HFF-Myc (cell line): ENCODE data around the gene IGFBP2.
A peak's percentile ranks its signal among the peaks of the same experiment; 100 is the strongest.

ENCODE experiments used
- DNase-seq: peaks from one replicate; pipeline ENCODE4 v3.0.0-alpha.2; 2011; ENCODE audit warnings: low read depth; ENCODE audit errors: extremely low read depth
- H3K4me3 ChIP-seq: replicated peaks from 2 replicates; pipeline ENCODE4 v1.5.1; 2011; ENCODE audit warnings: low read depth, mild to moderate bottlenecking, control low read depth, low read length
- TF ChIP-seq, protein P1 (sequence below): IDR thresholded peaks from 2 replicates; pipeline ENCODE4 v1.5.1; 2012; ENCODE audit warnings: mild to moderate bottlenecking, low read depth, low read length, control low read depth; ENCODE audit errors: missing control alignments

The IGFBP2 gene

DNA sequence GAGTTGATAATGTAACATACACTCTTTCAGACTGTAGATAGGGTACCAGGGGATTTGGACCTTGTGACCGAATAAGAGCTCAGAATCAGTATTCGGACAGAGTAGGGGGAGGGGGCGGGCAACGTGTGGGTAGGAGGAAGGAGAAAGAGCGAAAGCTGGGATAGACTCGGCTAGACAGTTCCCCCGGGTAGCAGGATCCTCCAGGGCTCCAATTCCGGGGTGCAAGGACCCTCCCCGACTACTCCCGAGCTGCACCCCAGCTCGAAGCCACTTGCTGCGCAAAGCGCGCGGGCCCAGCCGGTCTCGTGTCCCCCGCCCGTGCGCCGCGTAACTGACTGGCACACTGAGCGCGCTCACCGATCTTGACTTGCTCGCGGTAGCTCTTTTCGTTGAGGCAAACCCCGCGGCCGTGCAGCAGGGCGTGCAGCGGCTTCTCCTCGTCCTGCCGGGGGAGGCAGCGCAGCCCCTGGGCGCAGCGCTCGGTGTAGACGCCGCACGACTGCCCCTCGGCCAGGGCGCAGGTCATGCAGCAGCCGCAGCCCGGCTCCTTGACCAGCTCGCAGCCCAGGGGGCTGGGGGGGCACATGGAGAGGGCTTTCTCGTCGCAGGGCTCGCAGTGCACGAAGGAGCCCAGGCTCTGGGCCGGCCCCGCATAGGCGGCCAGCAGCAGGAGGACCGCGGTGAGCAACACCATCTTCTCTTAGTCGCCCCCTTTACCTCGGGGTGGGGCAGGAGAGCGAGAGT, 61.0 kb downstream of the IGFBP2 start:
- no peak for DNase-seq
- TF ChIP-seq, protein P1, sequence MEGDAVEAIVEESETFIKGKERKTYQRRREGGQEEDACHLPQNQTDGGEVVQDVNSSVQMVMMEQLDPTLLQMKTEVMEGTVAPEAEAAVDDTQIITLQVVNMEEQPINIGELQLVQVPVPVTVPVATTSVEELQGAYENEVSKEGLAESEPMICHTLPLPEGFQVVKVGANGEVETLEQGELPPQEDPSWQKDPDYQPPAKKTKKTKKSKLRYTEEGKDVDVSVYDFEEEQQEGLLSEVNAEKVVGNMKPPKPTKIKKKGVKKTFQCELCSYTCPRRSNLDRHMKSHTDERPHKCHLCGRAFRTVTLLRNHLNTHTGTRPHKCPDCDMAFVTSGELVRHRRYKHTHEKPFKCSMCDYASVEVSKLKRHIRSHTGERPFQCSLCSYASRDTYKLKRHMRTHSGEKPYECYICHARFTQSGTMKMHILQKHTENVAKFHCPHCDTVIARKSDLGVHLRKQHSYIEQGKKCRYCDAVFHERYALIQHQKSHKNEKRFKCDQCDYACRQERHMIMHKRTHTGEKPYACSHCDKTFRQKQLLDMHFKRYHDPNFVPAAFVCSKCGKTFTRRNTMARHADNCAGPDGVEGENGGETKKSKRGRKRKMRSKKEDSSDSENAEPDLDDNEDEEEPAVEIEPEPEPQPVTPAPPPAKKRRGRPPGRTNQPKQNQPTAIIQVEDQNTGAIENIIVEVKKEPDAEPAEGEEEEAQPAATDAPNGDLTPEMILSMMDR = no peak
- peak overlapping the region; percentile 44 for H3K4me3 ChIP-seq

DNA sequence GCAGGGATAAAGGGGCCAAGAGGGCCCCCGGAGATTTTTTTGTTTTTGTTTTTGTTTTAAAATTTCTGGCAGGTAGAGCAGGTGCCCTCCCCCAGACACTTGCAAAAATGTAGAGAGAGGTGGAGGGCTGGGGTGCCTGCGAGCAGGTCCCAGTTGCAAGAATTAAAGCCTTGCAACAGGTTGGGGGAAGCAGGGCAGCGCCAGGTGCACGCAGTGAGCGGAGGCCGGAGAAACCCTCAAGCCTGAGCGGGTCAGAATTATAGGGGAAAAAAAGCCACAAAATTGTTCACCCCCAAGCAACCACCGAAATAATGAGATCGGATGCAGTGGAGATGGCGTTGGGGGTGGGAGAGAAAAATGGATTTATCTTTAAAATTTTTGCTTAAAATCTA, 61.6 kb downstream of the IGFBP2 start:
- peak overlapping the region; percentile 44 for H3K4me3 ChIP-seq
- TF ChIP-seq, protein P1 = no peak
- DNase-seq = no peak

DNA sequence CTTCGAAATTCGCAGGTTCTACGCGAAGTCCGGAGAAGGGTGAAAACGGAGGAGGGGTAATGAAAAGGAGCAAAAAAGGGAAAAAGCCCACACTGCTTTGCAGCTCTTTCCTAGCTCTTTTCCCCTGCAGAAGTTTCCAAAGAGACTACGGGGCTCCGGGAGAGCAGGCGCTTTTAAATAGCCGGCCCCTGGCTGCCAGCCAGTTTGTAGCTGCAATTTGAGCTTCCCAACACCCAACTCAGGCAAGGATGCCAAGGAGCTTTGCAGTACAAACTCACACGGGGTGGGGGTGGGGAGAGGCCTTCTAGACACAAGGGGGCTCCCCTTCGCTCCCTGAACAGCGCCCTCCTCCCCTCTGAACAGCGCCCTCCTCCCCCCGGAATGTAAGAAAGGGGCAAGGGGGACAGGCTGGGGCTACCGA, 62.2 kb downstream of the IGFBP2 start, which contains the start of gene IGFBP5:
Gene IGFBP5, minus strand, starts transcription at position 149 of the 421 bp plus-strand sequence. CDS start 774 bp downstream, outside the sequence.
- peak; percentile 67 for DNase-seq
- peak within 1 kb of the TSS; percentile 44 for H3K4me3 ChIP-seq
- TF ChIP-seq, protein P1 = peak; percentile 9

DNA sequence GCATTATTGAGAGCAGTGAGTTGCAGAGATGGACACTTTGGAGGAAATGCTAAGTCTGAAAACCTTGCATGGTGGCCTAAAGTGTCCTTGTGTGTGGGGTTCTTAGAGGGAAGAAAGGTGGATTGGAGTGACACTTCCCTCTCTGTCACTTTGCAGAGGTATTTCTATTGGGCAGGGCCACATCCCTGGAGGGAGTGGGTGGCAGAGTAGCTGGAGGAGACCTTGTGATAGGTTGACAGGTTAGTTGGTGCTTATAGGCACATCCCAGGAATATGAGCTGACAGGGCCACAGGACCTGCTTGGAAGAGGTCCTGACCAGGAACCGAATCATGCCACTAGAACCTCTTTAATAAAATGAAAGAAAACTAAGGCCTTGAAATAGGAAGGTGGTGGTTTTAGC, 63.1 kb downstream of the IGFBP2 start:
- TF ChIP-seq, protein P1 = no peak
- no peak for DNase-seq
- H3K4me3 ChIP-seq = no peak overlapping the region

DNA sequence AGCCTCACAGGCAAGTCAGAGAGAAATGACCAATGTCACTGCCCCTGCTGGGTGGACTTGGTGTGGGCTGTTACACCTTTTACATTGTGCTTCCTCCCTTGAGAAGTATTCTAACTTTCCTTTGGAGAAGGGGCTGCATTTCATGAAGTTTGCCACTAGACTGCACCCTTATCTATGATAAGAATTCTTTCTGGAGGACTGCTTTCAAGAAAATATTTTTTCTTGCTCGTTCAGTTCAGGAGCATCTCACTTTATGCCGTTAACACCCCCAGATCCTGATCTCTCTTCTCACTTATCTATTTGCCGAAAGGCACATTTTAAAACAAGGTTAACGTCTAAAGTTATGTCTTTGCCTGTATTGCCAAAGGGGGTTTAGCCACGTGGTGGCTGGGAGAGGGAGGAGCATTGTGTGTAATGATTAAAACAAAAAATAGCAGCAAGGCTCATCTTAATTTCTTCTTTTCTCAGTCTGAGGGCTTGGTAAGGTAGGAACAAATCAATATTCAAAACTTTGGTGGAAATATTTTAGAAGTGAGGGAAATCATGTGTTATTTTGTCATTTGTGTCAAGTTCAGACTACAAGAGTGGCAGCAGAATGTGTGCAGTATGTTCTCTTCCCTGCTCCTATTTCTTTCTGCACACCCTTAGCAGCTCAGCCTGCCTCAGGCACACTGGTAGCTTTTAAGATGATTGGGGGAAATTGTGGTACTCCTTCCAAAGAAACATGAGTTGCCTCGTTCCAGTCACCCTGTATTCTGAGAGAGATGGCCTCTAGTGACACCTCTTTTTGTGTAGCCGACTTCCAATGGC, 63.7 kb downstream of the IGFBP2 start:
- DNase-seq = no peak
- TF ChIP-seq, protein P1 = peak; percentile 42
- no peak overlapping the region for H3K4me3 ChIP-seq

DNA sequence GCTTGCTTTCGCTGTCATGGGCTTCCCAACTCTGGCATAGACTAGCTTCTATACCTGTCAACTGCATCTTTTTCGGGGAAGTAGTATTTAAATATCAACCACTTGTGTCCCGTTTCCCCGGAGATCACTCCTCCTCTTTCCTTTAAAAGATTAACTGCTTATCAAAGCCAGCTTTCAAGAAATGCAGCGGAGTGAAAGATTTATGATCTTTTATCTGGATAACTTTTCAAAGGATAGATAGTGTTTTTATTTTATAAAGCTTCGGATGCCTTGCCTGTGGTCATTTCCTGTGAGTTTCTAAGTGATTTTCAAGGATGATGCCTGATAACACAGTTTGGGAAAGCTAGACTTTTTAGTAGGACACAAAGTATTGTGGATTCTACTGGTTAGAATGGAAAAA, 65.1 kb downstream of the IGFBP2 start:
- no peak for DNase-seq
- TF ChIP-seq, protein P1 = no peak
- no peak overlapping the region for H3K4me3 ChIP-seq
